ENCODE results near the gene EEF1AKMT4. TPM values are rescaled to one million over a fixed set of nuclear protein-coding genes. Genes with fewer than 3 reads are reported as not detected.

The EEF1AKMT4 gene
- total RNA-seq, 1 experiment from 2014 or later, result 8.1 TPM

GRCh38 chr3:184237211-184237610 is 12.3 kb upstream of the EEF1AKMT4 start:
- Histone ChIP-seq H3K79me2 (ENCODE audit: insufficient read depth, low read length) (no peaks in the 10 kb centered on the region), H3K23ac (ENCODE audit: insufficient read length, low read depth, low read length) (no peak overlapping the region), H3K4ac (ENCODE audit: low read depth, low read length) (no peak overlapping the region), H3K9ac (ENCODE audit: extremely low read depth, insufficient read length, low read length) (no peak overlapping the region), H3K27me3 (ENCODE audit: insufficient read depth, low read length) (peaks cover 4% of the 10 kb centered on the region), H3K23me2 (ENCODE audit: insufficient read length, low read depth, low read length, poor library complexity, severe bottlenecking) (no peaks in the 10 kb centered on the region), H3K18ac (ENCODE audit: insufficient read length, low read depth, low read length) (no peak overlapping the region), H2AFZ (ENCODE audit: low read length) (no peak overlapping the region), H4K8ac (replicated peaks; ENCODE audit: insufficient read length, low read depth, low read length) (no peak overlapping the region), H2BK12ac (ENCODE audit: insufficient read length, low read depth, low read length) (no peak overlapping the region), H3K4me2 (ENCODE audit: insufficient read depth, insufficient read length, low read length) (no peak overlapping the region), H4K5ac (ENCODE audit: insufficient read length, low read depth, low read length) (no peak overlapping the region), H3K27ac (ENCODE audit: insufficient read length, low read depth, low read length) (no peak overlapping the region), H3K9me3 (ENCODE audit: control insufficient read depth, low read depth, low read length) (no peaks in the 10 kb centered on the region), H4K91ac (ENCODE audit: insufficient read length, low read depth, low read length) (no peak overlapping the region), H3K79me1 (ENCODE audit: insufficient read depth, low read depth, low read length, poor library complexity, severe bottlenecking) (no peaks in the 10 kb centered on the region), H3T11ph (ENCODE audit: low read length) (no peak overlapping the region), H3K4me1 (ENCODE audit: insufficient read depth, low read length) (no peaks in the 10 kb centered on the region), H2BK5ac (ENCODE audit: insufficient read length, low read length) (no peak overlapping the region), H2AK5ac (ENCODE audit: insufficient read length, low read length) (no peak overlapping the region), H2BK20ac (ENCODE audit: low read depth, low read length, poor library complexity, severe bottlenecking) (no peak overlapping the region), H2BK120ac (ENCODE audit: low read depth, low read length, poor library complexity, severe bottlenecking) (no peak overlapping the region), H3K56ac (ENCODE audit: insufficient read length, low read depth, low read length) (no peak overlapping the region), H4K20me1 (ENCODE audit: control insufficient read depth, insufficient read depth, insufficient read length) (no peaks in the 10 kb centered on the region), H2BK15ac (ENCODE audit: low read depth, low read length) (no peak overlapping the region), H3K14ac (ENCODE audit: insufficient read depth, low read length) (no peak overlapping the region)
- Mint-ChIP-seq H3K27ac (no peak overlapping the region; a peak in 1 of 7 replicates), H3K27me3 (ENCODE audit: low read depth) (peaks cover 17% of the 10 kb centered on the region), H3K4me3 (no peak overlapping the region; a peak in 1 of 5 replicates), H3K4me1 (0 out of 4 replicates have a peak, but pooled peaks cover 0 to 4% of the 10 kb centered on the region in 2 experiments), H3K36me3 (ENCODE audit: insufficient read depth in 1 of 3, low read depth in 3 of 3) (peaks cover 0 to 3% (median under 1%) of the 10 kb centered on the region in 3 experiments; a peak in 6 of 7 replicates), H3K9me3 (no peaks in the 10 kb centered on the region)
- WGBS (ENCODE audit: extremely low coverage, insufficient read length, low lambda C conversion rate), result no CpG with 5 or more reads among the region's 7 CpGs
- DNase-seq, result no peak
- TF ChIP-seq, protein P1, sequence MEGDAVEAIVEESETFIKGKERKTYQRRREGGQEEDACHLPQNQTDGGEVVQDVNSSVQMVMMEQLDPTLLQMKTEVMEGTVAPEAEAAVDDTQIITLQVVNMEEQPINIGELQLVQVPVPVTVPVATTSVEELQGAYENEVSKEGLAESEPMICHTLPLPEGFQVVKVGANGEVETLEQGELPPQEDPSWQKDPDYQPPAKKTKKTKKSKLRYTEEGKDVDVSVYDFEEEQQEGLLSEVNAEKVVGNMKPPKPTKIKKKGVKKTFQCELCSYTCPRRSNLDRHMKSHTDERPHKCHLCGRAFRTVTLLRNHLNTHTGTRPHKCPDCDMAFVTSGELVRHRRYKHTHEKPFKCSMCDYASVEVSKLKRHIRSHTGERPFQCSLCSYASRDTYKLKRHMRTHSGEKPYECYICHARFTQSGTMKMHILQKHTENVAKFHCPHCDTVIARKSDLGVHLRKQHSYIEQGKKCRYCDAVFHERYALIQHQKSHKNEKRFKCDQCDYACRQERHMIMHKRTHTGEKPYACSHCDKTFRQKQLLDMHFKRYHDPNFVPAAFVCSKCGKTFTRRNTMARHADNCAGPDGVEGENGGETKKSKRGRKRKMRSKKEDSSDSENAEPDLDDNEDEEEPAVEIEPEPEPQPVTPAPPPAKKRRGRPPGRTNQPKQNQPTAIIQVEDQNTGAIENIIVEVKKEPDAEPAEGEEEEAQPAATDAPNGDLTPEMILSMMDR (conservative IDR thresholded peaks at IDR 0.05), result no peak
